GM18526 (cell line): ENCODE results near the gene TMTC1.

Source experiments
- POLR2A ChIP-seq: IDR thresholded peaks from 3 replicates; pipeline ENCODE4 v1.6.1; 2011; ENCODE audit not compliant: insufficient read length; ENCODE audit errors: extremely low read depth

TMTC1 gene

GRCh38 chr12:29754235-29755189, 29.2 kb downstream of the TMTC1 start:
- no peak for TF ChIP-seq POLR2A

- no peak for TF ChIP-seq POLR2A
Observed at GRCh38 chr12:29752121-29752520, 31.6 kb downstream of the TMTC1 start.

- TF ChIP-seq POLR2A: no peak
Observed at GRCh38 chr12:29751676-29752075, 32.1 kb downstream of the TMTC1 start.

GRCh38 chr12:29750928-29751220, 32.9 kb downstream of the TMTC1 start:
- TF ChIP-seq POLR2A: no peak

- TF ChIP-seq POLR2A: no peak
Observed at GRCh38 chr12:29750131-29750927, 33.4 kb downstream of the TMTC1 start.

GRCh38 chr12:29744365-29744764, 39.4 kb downstream of the TMTC1 start:
- TF ChIP-seq POLR2A: no peak

- TF ChIP-seq POLR2A: no peak
Observed at GRCh38 chr12:29743801-29744200, 39.9 kb downstream of the TMTC1 start.

GRCh38 chr12:29743077-29743476, 40.7 kb downstream of the TMTC1 start:
- TF ChIP-seq POLR2A: no peak

GRCh38 chr12:29742646-29743045, 41.1 kb downstream of the TMTC1 start:
- TF ChIP-seq POLR2A: no peak

- TF ChIP-seq POLR2A: no peak
Observed at GRCh38 chr12:29741342-29742241, 42.1 kb downstream of the TMTC1 start.

GRCh38 chr12:29739279-29739991, 44.3 kb downstream of the TMTC1 start:
- no peak for TF ChIP-seq POLR2A

- TF ChIP-seq POLR2A: no peak
Observed at GRCh38 chr12:29738365-29738764, 45.4 kb downstream of the TMTC1 start.

- TF ChIP-seq POLR2A: no peak
Observed at GRCh38 chr12:29737644-29738043, 46.1 kb downstream of the TMTC1 start.

- no peak for TF ChIP-seq POLR2A
Observed at GRCh38 chr12:29735604-29736003, 48.1 kb downstream of the TMTC1 start.

- TF ChIP-seq POLR2A: no peak
Observed at GRCh38 chr12:29734734-29735133, 49.0 kb downstream of the TMTC1 start.
